Activated CD4-positive, alpha-beta memory T cell treated with anti-CD3 and anti-CD28 coated beads for 36 hours (primary cell): ENCODE data around the gene CATSPERD. TPM values are rescaled to one million over a fixed set of nuclear protein-coding genes. Genes with fewer than 3 reads are reported as not detected.
"Not testable (repeated sequence)": the region's sequence is repeated elsewhere in the genome, so short reads cannot be mapped to it uniquely, and the experiment has no call there.

Source experiments
- CTCF ChIA-PET: fragments of 350-600 bp; sonication (Branson Sonifier 250); formaldehyde crosslinking; loops from one replicate; lab custom pipeline; 2021; ENCODE audit warnings: antibody characterized with exemption, inconsistent platforms; lab: Charles Lee
- POLR2A ChIA-PET: fragments of 350-600 bp; sonication (Branson Sonifier 250); formaldehyde crosslinking; loops from one replicate; lab custom pipeline; 2021; ENCODE audit warnings: antibody characterized with exemption; lab: Charles Lee
- DNase-seq: peaks from one replicate; pipeline ENCODE4 v3.0.0-alpha.2; 2020
- H3K27ac Mint-ChIP-seq: one replicate; pipeline ENCODE4 v1.8.0; 2021; ENCODE audit warnings: mixed read lengths
- H3K27me3 Mint-ChIP-seq: one replicate; pipeline ENCODE4 v1.8.0; 2021; ENCODE audit warnings: mixed read lengths
- H3K36me3 Mint-ChIP-seq: one replicate; pipeline ENCODE4 v1.8.0; 2021; ENCODE audit warnings: mixed read lengths
- H3K4me1 Mint-ChIP-seq: one replicate; pipeline ENCODE4 v1.8.0; 2021; ENCODE audit warnings: low read depth, mixed read lengths
- H3K4me3 Mint-ChIP-seq: one replicate; pipeline ENCODE4 v1.8.0; 2021; ENCODE audit warnings: mild to moderate bottlenecking, mixed read lengths
- H3K9me3 Mint-ChIP-seq: one replicate; pipeline ENCODE4 v1.8.0; 2021; ENCODE audit warnings: mixed read lengths
- intact Hi-C: fragments of 100-400 bp; cut with micrococcal nuclease; formaldehyde crosslinking; loops from one replicate; pipeline ENCODE4 v1.15.1; 2023
- total RNA-seq, 2 experiments: library from RNA; stranded (reverse); gene quantifications; one replicate each; pipeline ENCODE4 v1.2.3, GENCODE V29; 2021

Gene CATSPERD
- total RNA-seq, 2 experiments from 2014 or later: not detected

GRCh38 chr19:5694956-5695648 lies 25.3 kb upstream of the CATSPERD start:
- Mint-ChIP-seq H3K9me3 (no peaks in the 10 kb centered on the region), H3K27me3 (no peaks in the 10 kb centered on the region), H3K27ac (peak overlapping the region; percentile 42), H3K36me3 (peaks cover 56% of the 10 kb centered on the region), H3K4me3 (no peak overlapping the region), H3K4me1 (peaks cover 18% of the 10 kb centered on the region)
- POLR2A ChIA-PET: interaction anchor here (1.1 to 1.9 kb wide), 2 partner anchors 8 to 23 kb away, joined by 3 to 8 read pairs; no protein-coding TSS in a partner anchor
- DNase-seq: no peak
- intact Hi-C loops: no loop called here
- CTCF ChIA-PET: no interaction called here

- intact Hi-C loops: no loop called here
- Mint-ChIP-seq H3K4me1 (peaks cover 18% of the 10 kb centered on the region), H3K27me3 (no peaks in the 10 kb centered on the region), H3K36me3 (peaks cover 53% of the 10 kb centered on the region), H3K27ac (no peak overlapping the region), H3K9me3 (no peaks in the 10 kb centered on the region), H3K4me3 (no peak overlapping the region)
- ChIA-PET CTCF (no interaction called here), POLR2A (interaction anchor here (0.8 to 1.1 kb wide), 2 partner anchors 9 to 22 kb away, joined by 3 to 4 read pairs; no protein-coding TSS in a partner anchor)
- DNase-seq: no peak
Observed at GRCh38 chr19:5695649-5696195, 24.7 kb upstream of the CATSPERD start.

- no peak for DNase-seq
- H3K27me3 Mint-ChIP-seq: no peaks in the 10 kb centered on the region
- peak overlapping the region; percentile 45 for H3K27ac Mint-ChIP-seq
- peaks cover 53% of the 10 kb centered on the region for H3K36me3 Mint-ChIP-seq
- peaks cover 15% of the 10 kb centered on the region for H3K4me1 Mint-ChIP-seq
- intact Hi-C loops: no loop called here
- H3K4me3 Mint-ChIP-seq: no peak overlapping the region
- ChIA-PET CTCF (no interaction called here), POLR2A (interaction anchor here (0.8 to 1.1 kb wide), 2 partner anchors 9 to 22 kb away, joined by 3 to 4 read pairs; no protein-coding TSS in a partner anchor)
- no peaks in the 10 kb centered on the region for H3K9me3 Mint-ChIP-seq
Observed at GRCh38 chr19:5696196-5697021, 24.0 kb upstream of the CATSPERD start.

GRCh38 chr19:5697022-5697889 lies 23.2 kb upstream of the CATSPERD start:
- no peaks in the 10 kb centered on the region for H3K27me3 Mint-ChIP-seq
- no peak for DNase-seq
- peaks cover 49% of the 10 kb centered on the region for H3K36me3 Mint-ChIP-seq
- no peak overlapping the region for H3K4me3 Mint-ChIP-seq
- H3K4me1 Mint-ChIP-seq: peaks cover 11% of the 10 kb centered on the region
- intact Hi-C loops: no loop called here
- H3K9me3 Mint-ChIP-seq: no peaks in the 10 kb centered on the region
- H3K27ac Mint-ChIP-seq: peak overlapping the region; percentile 57
- ChIA-PET CTCF (no interaction called here), POLR2A (interaction anchor here (1.0 kb wide), 1 partner anchor 19 kb away, joined by 3 read pairs; no protein-coding TSS in a partner anchor)

- H3K4me3 Mint-ChIP-seq: no peak overlapping the region
- ChIA-PET CTCF (interaction anchor here (0.8 kb wide), 1 partner anchor 8 kb away, joined by 3 read pairs; no protein-coding TSS in a partner anchor), POLR2A (interaction anchor here (1.0 kb wide), 1 partner anchor 18 kb away, joined by 3 read pairs; no protein-coding TSS in a partner anchor)
- peak overlapping the region; percentile 38 for H3K27ac Mint-ChIP-seq
- no peaks in the 10 kb centered on the region for H3K27me3 Mint-ChIP-seq
- peaks cover 4% of the 10 kb centered on the region for H3K4me1 Mint-ChIP-seq
- no peak for DNase-seq
- peaks cover 43% of the 10 kb centered on the region for H3K36me3 Mint-ChIP-seq
- H3K9me3 Mint-ChIP-seq: no peaks in the 10 kb centered on the region
- intact Hi-C loops: no loop called here
Observed at GRCh38 chr19:5697890-5698634, 22.4 kb upstream of the CATSPERD start.

GRCh38 chr19:5698635-5699422 lies 21.6 kb upstream of the CATSPERD start:
- no peak for DNase-seq
- peak overlapping the region; percentile 13 for H3K27ac Mint-ChIP-seq
- H3K27me3 Mint-ChIP-seq: no peaks in the 10 kb centered on the region
- CTCF ChIA-PET: interaction anchor here (0.8 to 0.9 kb wide), 2 partner anchors 9 to 12 kb away, joined by 3 read pairs; no protein-coding TSS in a partner anchor
- no peak overlapping the region for H3K4me3 Mint-ChIP-seq
- peaks cover 45% of the 10 kb centered on the region for H3K36me3 Mint-ChIP-seq
- no peaks in the 10 kb centered on the region for H3K4me1 Mint-ChIP-seq
- POLR2A ChIA-PET: no interaction called here
- intact Hi-C loops: no loop called here
- H3K9me3 Mint-ChIP-seq: no peaks in the 10 kb centered on the region

- H3K27ac Mint-ChIP-seq: no peak overlapping the region
- no peaks in the 10 kb centered on the region for H3K27me3 Mint-ChIP-seq
- ChIA-PET CTCF (interaction anchor here (0.9 kb wide), 1 partner anchor 11 kb away, joined by 3 read pairs; no protein-coding TSS in a partner anchor), POLR2A (no interaction called here)
- DNase-seq: no peak
- H3K4me3 Mint-ChIP-seq: no peak overlapping the region
- peaks cover 39% of the 10 kb centered on the region for H3K36me3 Mint-ChIP-seq
- intact Hi-C loops: no loop called here
- H3K9me3 Mint-ChIP-seq: no peaks in the 10 kb centered on the region
- H3K4me1 Mint-ChIP-seq: no peaks in the 10 kb centered on the region
Observed at GRCh38 chr19:5700455-5701092, 19.9 kb upstream of the CATSPERD start.

- DNase-seq, H3K27ac Mint-ChIP-seq, CTCF ChIA-PET, H3K4me3 Mint-ChIP-seq, POLR2A ChIA-PET, intact Hi-C loops, H3K4me1 Mint-ChIP-seq, H3K27me3 Mint-ChIP-seq, H3K9me3 Mint-ChIP-seq: not testable (repeated sequence)
- H3K36me3 Mint-ChIP-seq: peaks cover 40% of the 10 kb centered on the region
Observed at GRCh38 chr19:5702053-5702410, 18.4 kb upstream of the CATSPERD start.

GRCh38 chr19:5703819-5704818 lies 16.3 kb upstream of the CATSPERD start:
- no peak for DNase-seq
- ChIA-PET POLR2A (no interaction called here), CTCF (no interaction called here)
- no peak overlapping the region for H3K4me3 Mint-ChIP-seq
- H3K36me3 Mint-ChIP-seq: peaks cover 32% of the 10 kb centered on the region
- no peak overlapping the region for H3K27ac Mint-ChIP-seq
- intact Hi-C loops: no loop called here
- no peaks in the 10 kb centered on the region for H3K4me1 Mint-ChIP-seq
- no peaks in the 10 kb centered on the region for H3K9me3 Mint-ChIP-seq
- no peaks in the 10 kb centered on the region for H3K27me3 Mint-ChIP-seq
